ENCODE measurements around the gene DOCK9.
A peak's percentile ranks its signal among the peaks of the same experiment; 100 is the strongest.
"Not testable (repeated sequence)": the region's sequence is repeated elsewhere in the genome, so short reads cannot be mapped to it uniquely, and the experiment has no call there.

DOCK9 gene

GRCh38 chr13:98913741-98914140 is 64.1 kb downstream of the DOCK9 start:
- DNase-seq = peak; percentile 25

- DNase-seq = no peak
These were observed 65.0 kb downstream of the DOCK9 start for GRCh38 chr13:98912846-98913245.

GRCh38 chr13:98910501-98910951 is 67.3 kb downstream of the DOCK9 start:
- DNase-seq = no peak

GRCh38 chr13:98909016-98909415 is 68.8 kb downstream of the DOCK9 start:
- no peak for DNase-seq

GRCh38 chr13:98906746-98907502 is 70.9 kb downstream of the DOCK9 start:
- DNase-seq = no peak

- DNase-seq = no peak
These were observed 72.7 kb downstream of the DOCK9 start for GRCh38 chr13:98905199-98905598.

GRCh38 chr13:98900442-98900841 is 77.4 kb downstream of the DOCK9 start:
- DNase-seq = no peak

- no peak for DNase-seq
These were observed 80.2 kb downstream of the DOCK9 start for GRCh38 chr13:98897706-98898105.

- no peak for DNase-seq
These were observed 81.1 kb downstream of the DOCK9 start for GRCh38 chr13:98896868-98897144.

- no peak for DNase-seq
These were observed 81.6 kb downstream of the DOCK9 start for GRCh38 chr13:98896083-98896867.

GRCh38 chr13:98894814-98895213 is 83.0 kb downstream of the DOCK9 start:
- DNase-seq = not testable (repeated sequence)

GRCh38 chr13:98893371-98893770 is 84.5 kb downstream of the DOCK9 start:
- no peak for DNase-seq

GRCh38 chr13:98892821-98893220 is 85.0 kb downstream of the DOCK9 start:
- DNase-seq = peak; percentile 79

- no peak for DNase-seq
These were observed 85.8 kb downstream of the DOCK9 start for GRCh38 chr13:98892077-98892476.

- DNase-seq = no peak
These were observed 86.9 kb downstream of the DOCK9 start for GRCh38 chr13:98890925-98891324.

GRCh38 chr13:98890186-98890585 is 87.7 kb downstream of the DOCK9 start:
- DNase-seq = no peak

GRCh38 chr13:98889419-98890085 is 88.3 kb downstream of the DOCK9 start:
- no peak for DNase-seq

- DNase-seq = no peak
These were observed 89.0 kb downstream of the DOCK9 start for GRCh38 chr13:98888890-98889279.

GRCh38 chr13:98888222-98888889 is 89.5 kb downstream of the DOCK9 start:
- no peak for DNase-seq

- DNase-seq = no peak
These were observed 91.2 kb downstream of the DOCK9 start for GRCh38 chr13:98886587-98887230.

GRCh38 chr13:98885600-98885999 is 92.3 kb downstream of the DOCK9 start:
- DNase-seq = no peak

- no peak for DNase-seq
These were observed 93.9 kb downstream of the DOCK9 start for GRCh38 chr13:98883998-98884397.

GRCh38 chr13:98881390-98881789 is 96.5 kb downstream of the DOCK9 start:
- DNase-seq = no peak
